Adipose tissue (tissue), 3 donors: ENCODE results near the gene IL17B. TPM values are rescaled to one million over a fixed set of nuclear protein-coding genes. Genes with fewer than 3 reads are reported as not detected.

Source experiments
- H3K27ac ChIP-seq: one replicate; pipeline ENCODE4 v1.5.1; 2013; ENCODE audit warnings: low read depth, low read length
- WGBS, 3 donors: extraction: QIAGEN DNeasy Blood & Tissue Kit; methylation state at CpG; one replicate each; pipeline ENCODE4 v1.1.7; 2013; 5-methylcytosine and 5-hydroxymethylcytosine counted together
- polyA plus RNA-seq, 3 donors: library from polyadenylated mRNA; stranded (reverse); fragments of 200-250 nt; gene quantifications; one replicate each; pipeline ENCODE4 v1.2.3, GENCODE V29; 2013
- donor health status: healthy with polysubstance abuse.
- donor health status: Bipolar disorder and iron deficiency.
- donor health status: healthy.

Gene IL17B
- polyA plus RNA-seq, 3 donors = 0.17 to 0.37 TPM; not detected in 1

DNA sequence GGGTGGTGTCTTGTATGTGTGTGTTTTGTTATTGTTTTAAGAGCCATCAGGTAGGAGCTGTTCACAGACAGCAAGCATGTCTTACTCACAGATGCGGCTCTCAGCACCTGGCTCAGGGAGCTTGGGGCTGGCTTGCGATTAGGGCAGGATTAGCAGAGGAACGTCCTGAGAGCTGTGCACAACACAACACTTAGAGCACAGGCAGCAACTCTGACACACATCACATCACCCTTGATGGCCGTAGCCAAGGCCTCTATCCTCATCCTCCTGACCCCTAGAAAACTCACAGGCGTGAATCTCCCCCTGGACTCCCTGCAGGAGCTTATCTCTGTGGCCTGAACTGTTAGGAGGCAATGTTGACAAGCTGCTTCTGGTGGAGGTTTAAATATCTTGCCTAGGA is 7.1 kb upstream of the IL17B start:
- WGBS, 3 donors = 73 to 83% (median 78%) methylated on average over 5 of the region's 5 CpGs
- no peak overlapping the region for H3K27ac ChIP-seq

DNA sequence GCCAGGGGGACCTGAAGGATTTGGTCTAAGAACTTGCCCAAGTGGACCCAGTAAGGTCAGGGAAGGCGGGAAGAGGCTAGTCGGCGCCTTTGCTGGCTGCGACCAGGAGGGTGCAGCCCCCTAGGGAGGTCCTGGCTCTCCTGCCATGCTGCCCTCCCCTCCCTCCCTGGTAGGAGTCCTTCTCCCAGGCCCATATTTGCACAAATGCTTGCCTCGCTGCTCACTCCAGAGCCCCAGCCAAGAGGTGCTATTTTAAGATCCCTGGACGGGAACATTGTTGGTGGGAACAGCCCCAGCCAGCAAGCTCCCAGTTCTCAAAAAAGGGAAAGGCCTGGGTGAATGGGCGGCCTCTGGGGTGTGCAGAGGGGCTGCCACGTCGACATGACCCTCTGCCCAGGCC is 4.3 kb upstream of the IL17B start:
- 73 to 79% (median 77%) methylated on average over 9 of the region's 9 CpGs for WGBS, 3 donors
- no peak overlapping the region for H3K27ac ChIP-seq

DNA sequence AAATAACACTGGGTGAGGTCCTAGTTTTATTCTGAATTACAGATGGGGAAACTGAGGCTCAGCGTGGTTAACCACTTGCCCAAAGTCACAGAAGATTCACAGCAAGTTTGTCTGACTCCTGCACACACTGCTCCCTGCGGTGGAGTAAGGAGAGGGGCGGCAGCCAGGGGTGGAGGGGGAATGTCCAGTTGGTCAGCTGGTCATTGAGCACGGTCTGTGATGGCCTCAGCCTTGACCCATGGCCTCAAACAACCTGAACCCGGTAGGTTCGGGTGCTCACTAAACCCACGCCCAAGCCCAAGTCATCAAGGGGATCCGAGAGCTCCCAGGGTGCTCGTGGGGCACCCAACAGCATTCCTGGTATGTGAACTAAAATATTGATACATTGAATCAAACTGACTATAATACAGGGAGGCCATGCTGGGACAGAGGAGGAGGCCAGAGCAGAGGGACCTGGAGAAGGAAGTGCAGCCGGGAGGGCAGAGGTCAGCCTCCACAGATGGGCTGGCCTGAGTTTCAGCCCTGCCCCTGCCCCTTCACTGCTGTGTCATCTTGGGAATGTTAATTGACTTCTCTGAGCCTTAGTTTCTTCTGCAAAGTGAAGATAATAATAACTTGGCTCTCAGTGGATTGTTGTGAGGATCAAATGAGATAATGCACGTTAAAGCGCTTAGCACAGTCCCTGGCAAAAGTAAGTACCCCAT is 3.6 kb upstream of the IL17B start:
- WGBS, 3 donors = 81 to 85% (median 83%) methylated on average over 12 of the region's 12 CpGs
- H3K27ac ChIP-seq = no peak overlapping the region

DNA sequence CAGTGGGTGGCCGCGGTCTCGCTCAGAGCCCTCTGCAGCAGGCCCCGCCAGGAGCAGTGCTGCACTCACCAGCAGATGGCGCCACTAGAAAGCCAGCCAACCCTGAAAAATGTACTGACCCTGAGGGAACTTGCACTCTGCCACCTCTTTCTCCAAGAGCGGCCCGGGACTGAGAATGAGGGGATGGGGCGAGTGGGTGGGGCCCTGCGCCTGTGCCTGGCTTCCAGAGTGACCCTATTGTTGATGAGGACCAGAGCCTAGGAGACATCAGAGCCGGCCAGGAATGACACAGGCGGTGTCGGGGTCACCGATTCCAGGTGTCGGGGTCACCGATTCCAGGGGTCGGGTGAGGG is 2.9 kb upstream of the IL17B start:
- 30 to 33% (median 31%) methylated on average over 16 of the region's 16 CpGs for WGBS, 3 donors
- no peak overlapping the region for H3K27ac ChIP-seq

DNA sequence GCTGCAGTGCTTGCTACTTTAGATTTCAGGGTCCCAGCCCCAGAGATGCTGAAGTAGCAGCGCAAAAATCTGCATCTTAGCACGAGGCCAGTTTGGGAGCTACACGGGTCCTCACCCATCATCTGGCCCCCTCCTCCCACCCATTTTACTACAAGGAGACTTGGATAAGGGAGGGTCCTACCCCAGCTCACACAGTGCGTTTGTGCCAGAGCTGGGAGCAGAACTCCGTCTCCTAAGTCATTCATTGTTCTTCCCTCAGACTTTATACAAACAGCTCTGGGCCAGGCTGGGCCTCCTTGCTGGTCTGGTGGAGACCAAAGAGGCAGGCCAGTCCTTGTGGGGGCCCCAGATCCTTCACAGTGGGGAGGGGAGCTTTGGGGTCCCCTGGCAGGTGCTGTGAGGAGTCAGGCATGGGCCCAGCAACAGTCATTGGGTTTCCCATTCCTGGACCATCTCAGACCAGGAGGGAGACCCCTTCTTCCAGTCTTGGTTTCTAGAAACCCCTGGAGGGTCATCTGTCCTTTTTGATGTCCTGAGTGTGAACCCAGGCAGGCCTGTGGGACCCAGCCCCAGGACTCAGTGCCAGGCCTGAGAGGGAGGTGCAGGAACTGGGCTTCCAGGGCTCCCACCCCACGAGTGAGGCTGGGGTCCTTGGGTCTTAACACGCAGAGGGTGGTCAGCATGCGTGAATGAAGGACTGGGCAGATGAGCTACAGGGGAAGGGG is 2.3 kb upstream of the IL17B start:
- 52 to 54% (median 53%) methylated on average over 8 of the region's 8 CpGs for WGBS, 3 donors
- no peak overlapping the region for H3K27ac ChIP-seq

DNA sequence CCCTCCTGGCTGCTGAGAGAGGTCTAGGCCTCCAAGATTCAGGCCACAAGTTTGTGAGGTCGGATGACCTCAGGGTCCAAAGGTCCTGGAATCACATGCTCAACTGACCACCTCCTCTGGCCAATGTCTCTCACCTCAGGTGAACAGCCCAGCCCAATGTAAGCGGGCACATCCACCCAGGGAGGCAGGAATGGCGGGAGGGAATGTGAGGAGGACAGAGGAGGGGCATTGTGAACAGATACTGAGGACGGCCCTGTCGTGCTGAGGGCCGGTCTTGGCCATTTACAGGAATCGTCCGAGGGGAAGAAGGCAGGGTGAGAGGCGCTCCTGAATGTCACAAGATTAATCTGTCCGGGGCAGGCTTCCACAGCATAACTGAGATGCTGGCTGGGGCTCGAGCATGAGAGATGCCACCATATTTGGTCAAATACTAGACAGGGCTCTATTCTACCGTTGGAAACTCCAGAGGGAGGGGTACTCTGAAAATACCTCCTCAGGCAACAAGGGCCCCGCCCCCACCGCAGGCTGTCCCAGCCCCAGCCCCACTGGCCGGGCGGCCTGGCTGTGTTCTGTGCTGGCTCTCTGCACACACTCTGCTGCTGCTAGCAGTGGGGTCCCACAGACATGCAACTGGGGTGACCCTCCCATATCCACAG is 1.5 kb upstream of the IL17B start:
- 75 to 81% (median 79%) methylated on average over 16 of the region's 16 CpGs for WGBS, 3 donors

DNA sequence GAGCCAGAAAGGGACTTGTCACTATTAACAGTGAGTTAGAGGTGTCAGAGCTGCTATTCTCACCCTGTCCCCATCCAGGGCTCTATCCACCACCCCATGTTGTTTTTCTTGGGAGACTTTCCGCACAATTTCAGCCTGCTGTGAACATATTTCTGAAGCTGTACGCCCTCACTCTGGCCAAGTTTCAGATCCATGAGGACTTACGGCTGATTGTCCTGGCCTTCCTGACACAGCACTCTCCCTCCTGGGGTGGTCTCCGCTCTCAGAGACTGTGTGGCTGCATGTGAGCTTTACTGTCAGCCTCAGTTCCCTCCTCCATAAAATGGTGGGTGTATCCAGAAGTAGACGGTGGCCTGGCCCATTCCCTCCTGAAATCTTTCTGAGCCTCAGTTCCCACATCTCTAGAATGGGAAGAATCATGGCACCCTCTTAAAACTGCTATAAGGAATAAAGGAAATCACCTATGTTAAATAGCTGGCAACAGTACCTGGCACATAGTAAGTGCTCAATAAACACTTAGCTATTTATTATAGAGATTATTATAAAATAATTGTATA is 804 bp upstream of the IL17B start:
- 89 to 95% (median 92%) methylated on average over 5 of the region's 5 CpGs for WGBS, 3 donors
- no peak overlapping the region for H3K27ac ChIP-seq

More for the DNA sequence above, 1.5 kb upstream of the IL17B start:
- H3K27ac ChIP-seq = no peak overlapping the region

DNA sequence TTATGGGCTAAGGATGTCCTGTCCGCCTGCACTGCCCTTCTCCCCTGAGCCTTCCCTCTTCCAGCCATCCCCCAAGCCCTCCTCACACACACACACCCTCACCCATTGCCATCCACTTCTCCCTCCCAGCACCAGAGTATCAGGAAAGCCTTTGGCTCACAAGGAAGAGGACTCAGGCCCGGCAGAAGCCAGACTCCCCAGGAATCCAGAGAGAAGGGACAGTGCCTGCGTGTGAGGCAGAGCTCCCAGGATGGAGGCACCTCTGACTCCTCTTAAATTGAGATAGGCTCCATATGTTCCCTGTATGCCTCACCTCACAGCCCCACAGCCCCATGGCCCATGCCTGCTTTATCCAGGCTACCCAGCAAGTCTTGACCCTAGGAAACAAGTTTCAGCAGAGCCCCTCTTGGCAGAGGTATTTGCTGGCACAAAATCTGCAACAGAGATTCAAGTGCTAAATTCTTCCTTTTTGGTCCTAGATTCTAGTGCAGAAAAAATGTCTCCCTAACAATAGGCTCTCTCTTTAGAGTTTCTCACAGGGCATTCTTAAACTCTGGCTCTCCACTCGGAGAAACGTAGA is 761 bp downstream of the IL17B start:
- no peak overlapping the region for H3K27ac ChIP-seq
- WGBS, 3 donors = 66 to 69% (median 68%) methylated on average over 5 of the region's 5 CpGs

DNA sequence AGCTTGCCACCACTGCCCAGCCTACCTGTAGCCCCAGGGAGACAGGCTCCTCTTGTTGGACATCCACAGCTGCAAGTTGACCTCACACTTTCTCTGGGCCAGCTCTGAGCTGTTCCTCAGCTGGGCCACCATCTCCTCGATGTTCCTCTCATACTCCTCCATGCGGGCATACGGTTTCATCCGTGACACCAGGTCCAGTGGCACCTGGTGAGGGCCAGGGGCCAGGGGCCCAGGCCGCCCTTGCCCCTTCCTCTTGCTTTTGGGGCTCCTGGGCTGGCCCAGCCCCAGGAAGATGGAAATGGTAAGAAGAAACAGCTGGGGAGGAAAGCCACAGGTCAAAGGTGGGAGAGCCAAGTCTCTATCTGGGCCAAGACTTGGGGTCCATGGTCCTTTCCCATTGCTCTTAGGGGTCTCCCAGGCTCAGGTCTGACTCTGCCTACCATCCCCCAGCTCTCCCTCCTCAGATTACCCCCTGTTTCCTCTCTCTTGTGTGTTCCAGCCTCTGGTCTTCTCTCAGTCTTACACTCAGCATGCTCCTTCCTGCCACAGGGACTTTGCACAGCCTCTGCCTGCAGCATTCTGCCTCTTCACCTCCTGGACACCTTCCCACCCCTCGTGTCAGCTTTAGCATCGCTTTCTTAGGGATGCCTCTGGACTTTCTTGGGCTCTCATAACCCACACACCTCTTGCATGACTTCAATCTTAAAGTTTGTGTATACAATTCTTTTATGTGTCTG is 2.2 kb downstream of the IL17B start:
- H3K27ac ChIP-seq = no peak overlapping the region
- 88 to 93% (median 92%) methylated on average over 7 of the region's 7 CpGs for WGBS, 3 donors

DNA sequence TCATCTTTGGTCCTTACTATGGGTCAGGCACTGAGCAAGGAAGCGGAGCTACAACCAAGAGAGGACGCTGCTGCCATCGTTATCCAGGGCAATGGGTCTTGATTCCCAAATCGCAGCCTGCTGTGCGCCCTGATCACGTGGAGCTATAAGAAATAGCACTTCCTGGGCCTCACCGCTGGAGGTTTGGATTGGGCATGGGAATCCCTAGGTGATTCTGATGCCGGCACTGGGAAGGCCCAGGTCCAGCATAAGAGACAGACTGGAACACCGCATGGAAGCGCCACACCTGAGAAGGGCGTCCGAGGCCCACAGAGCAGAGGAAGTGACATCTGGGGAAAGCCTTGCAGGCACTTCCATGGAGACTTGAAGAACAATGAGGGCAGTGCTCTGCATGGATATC is 3.0 kb downstream of the IL17B start:
- WGBS, 3 donors = 93 to 96% (median 95%) methylated on average over 12 of the region's 12 CpGs
- H3K27ac ChIP-seq = no peak overlapping the region

DNA sequence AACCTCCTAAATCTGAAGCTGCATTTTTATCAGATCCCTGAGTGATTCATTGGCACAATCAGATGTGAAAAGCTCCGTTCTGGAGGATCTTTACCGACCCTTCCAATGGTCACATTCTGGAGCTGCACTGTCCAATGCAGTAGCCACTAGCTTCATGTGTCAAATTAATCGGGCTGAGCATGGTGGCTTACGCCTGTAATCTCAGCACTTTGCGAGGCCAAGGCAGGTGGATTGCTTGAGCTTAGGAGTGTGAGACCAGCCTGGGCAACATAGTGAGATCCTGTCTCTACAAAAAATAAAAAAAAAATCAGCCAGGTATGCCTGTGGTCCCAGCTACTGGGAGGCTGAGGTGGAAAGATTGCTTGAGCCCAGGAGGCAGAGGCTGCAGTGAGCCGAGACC is 3.7 kb downstream of the IL17B start:
- no peak overlapping the region for H3K27ac ChIP-seq
- WGBS, 3 donors = 89 to 94% (median 93%) methylated on average over 6 of the region's 6 CpGs

DNA sequence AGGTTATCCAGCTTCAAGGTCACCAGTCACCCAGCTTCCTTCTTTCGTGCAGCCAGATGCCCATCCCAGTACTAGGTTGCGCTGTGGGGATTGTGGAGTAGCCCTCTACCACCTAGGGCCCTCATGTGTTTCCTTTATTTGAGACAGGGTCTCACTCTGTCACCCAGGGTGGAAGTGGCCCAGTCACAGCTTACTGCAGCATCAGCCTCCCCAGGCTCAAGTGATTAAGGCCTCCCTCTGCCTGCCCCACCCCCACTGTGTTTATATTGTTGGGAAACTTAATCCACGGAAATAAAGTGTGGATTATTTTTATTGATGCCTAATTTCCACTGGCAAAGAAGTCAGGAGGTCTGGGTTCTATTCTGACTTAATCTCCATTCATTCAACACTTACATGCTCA is 4.3 kb downstream of the IL17B start:
- H3K27ac ChIP-seq = no peak overlapping the region
- WGBS, 3 donors = 81 to 90% (median 84%) methylated on average over 3 of the region's 3 CpGs

DNA sequence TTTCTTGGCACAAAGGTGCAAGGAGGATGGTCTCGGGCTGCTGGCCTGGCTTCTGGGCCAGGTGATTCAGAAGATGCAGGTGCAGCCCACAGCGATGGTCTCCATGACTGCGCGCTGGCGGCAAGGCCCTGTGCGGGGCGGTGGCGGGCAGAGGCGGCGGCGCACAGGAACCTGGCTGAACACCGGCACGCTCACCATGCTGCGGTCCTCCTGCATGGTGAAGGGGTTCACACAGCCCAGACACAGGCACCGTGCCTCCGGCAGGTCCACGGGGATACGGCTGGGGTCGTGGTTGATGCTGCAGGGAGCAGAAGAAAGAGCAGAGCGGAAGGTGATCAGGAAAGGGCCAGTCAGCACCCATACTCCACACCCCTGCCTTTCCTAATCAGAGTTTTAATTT is 4.8 kb downstream of the IL17B start:
- WGBS, 3 donors = 97 to 98% (median 98%) methylated on average over 20 of the region's 20 CpGs
- H3K27ac ChIP-seq = no peak overlapping the region

DNA sequence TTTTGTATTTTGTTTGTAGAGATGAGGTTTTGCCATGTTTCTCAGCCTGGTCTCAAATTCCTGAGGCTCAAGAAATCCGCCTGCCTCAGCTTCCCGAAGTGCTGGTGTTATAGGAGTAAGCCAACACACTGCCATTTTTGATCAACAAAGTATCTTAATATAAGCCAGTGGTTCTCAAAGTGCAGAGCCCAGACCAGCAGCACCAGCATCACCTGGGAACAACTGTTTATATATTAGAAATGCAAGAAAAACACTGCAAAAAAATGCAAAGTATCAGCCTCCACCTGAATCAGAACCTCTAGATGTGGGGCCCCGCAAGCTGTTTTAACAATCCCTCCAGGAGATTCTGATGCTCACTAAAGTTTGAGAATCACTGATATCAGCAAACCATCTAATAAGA is 6.2 kb downstream of the IL17B start:
- no peak overlapping the region for H3K27ac ChIP-seq
- WGBS, 3 donors = 94 to 96% (median 95%) methylated on average over 3 of the region's 3 CpGs

DNA sequence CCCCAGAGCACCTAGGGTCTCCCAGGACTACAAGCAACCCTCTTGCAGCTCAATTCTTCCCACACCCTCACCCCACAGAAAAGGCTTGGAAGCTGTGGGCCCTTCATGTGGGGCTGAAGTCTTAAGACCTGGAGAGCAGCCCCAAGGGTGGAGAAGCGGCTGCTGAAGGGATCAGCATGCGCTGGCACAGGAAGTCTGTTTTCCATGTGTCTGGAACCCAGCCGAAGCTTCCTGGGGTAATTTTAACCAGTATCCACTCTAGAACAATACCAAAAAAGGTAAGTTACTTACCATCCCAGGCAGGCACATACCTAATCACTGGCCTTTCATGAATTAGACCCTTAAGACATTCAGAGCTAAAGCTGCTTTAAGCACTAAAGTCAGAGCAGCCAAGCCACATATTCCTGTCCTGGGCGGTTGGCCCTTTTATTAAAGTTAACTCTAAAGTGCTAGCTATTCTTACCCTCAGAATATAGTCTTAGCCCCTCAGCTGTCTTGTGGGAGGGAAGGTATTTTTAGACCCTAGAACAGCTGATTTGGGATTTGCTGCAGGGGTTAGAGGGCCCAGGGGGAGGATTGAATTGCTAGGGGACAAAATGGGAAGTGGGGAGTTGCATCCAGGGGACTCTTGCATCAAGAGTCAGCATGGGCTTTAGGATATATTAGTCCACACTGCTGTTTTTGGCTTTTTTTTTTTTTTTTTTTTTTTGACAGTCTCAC is 6.9 kb downstream of the IL17B start:
- 74 to 85% (median 75%) methylated on average over 4 of the region's 4 CpGs for WGBS, 3 donors
- H3K27ac ChIP-seq = no peak overlapping the region

DNA sequence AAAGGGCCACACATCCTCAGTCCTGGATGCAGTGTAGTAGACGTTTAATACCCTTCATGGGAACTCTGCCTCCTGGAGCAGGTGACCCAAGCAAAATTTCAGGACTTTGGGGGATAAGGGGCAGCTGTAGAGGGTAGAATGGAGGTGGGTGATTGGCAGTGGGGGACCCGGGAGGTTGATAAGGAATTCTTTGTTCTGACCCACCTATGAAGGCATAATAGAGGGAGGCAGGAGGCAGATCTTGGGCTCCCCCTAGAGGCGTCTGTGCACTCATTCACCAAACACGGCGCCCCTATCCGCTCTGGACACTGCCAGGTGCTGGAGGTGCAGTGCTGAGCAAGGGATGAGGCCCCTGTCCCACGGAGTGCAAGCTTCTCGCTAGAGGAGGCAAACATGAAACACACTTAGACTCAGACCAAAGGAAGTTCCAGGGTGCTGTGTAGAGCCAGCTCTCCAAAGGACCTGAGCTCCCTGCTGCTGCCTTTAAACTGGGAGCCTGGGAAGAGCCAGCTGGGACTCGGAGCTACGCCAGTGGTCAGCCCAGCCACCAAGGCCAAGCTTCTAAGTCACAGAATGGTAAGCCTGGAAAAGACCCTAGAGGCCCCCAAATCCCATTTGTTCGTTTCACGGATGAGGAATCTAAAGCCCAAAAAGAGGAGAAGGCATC is 7.7 kb downstream of the IL17B start:
- no peak overlapping the region for H3K27ac ChIP-seq
- WGBS, 3 donors = 21 to 41% (median 40%) methylated on average over 12 of the region's 12 CpGs

DNA sequence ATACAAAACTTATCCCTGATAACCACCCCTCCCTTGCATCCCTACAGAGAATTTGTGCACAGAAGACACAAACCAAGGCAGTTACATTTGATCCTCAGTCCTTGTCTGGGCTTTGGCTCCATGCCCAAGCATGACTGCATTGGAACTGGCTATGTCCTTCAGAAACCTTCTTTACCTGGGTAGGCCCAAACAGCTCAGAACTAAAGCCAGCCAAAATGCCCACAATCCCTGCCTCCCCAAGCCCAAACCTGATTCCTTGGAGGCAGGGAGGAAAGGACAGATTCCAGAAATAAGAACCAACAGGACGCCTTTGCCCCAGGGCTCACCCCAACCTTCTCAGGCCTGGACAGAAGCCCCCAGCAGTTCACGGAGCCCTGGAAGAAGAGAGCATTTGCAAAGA is 8.2 kb downstream of the IL17B start:
- 82 to 86% (median 84%) methylated on average over 2 of the region's 2 CpGs for WGBS, 3 donors
- no peak overlapping the region for H3K27ac ChIP-seq
